Dendritic cell treated with granulocyte-macrophage colony-stimulating factor and Interleukin-4, amounts not matched to agents 40 ng/mL and 50 ng/mL, for 4 days (primary cell): ENCODE data around the gene ABCB1.
"Not testable (repeated sequence)": the region's sequence is repeated elsewhere in the genome, so short reads cannot be mapped to it uniquely, and the experiment has no call there.

Experiments used
- H3K27ac Mint-ChIP-seq: one replicate; pipeline ENCODE4 v1.8.0; 2022; ENCODE audit warnings: mild to moderate bottlenecking, mixed read lengths
- H3K27me3 Mint-ChIP-seq: one replicate; pipeline ENCODE4 v1.8.0; 2022; ENCODE audit warnings: mild to moderate bottlenecking, mixed read lengths
- H3K36me3 Mint-ChIP-seq: one replicate; pipeline ENCODE4 v1.8.0; 2022; ENCODE audit warnings: low read depth, mixed read lengths
- H3K4me1 Mint-ChIP-seq: one replicate; pipeline ENCODE4 v1.8.0; 2022; ENCODE audit warnings: low read depth, mixed read lengths
- H3K4me3 Mint-ChIP-seq: one replicate; pipeline ENCODE4 v1.8.0; 2022; ENCODE audit warnings: mild to moderate bottlenecking, moderate library complexity, mixed read lengths
- H3K9me3 Mint-ChIP-seq: one replicate; pipeline ENCODE4 v1.8.0; 2022; ENCODE audit warnings: mixed read lengths
- intact Hi-C: fragments of 100-400 bp; cut with micrococcal nuclease; formaldehyde crosslinking; loops from one replicate; pipeline ENCODE4 v1.15.0; 2022

Gene ABCB1

DNA sequence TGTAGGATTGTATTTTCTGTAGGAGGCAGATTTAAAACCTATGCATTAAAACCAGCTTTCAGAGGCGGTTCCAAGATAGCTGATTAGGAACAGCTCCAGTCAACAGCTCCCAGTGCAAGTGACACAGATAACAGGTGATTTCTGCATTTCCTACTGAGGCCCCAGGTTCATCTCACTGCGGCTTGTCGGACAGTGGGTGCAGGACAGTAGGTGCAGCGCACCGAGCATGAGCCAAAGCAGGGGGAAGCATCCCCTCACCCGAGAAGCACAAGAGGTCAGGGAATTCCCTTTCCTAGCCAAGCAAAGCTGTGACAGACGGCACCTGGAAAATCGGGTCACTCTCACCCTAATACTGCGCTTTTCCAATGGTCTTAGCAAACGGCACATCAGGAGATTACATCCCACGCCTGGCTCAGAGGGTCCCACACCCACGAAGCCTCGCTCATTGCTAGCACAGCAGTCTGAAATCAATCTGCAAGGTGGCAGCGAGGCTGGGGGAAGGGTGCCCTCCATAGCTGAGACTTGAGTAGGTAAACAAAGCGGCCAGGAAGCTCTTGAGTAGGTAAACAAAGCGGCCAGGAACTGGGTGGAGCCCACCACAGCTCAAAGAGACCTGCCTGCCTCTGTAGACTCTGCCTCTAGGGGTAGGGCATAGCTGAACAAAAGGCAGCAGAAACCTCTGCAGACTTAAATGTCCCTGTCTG is 135.7 kb downstream of the ABCB1 start:
- intact Hi-C loops, H3K36me3 Mint-ChIP-seq, H3K27ac Mint-ChIP-seq, H3K9me3 Mint-ChIP-seq, H3K4me3 Mint-ChIP-seq, H3K27me3 Mint-ChIP-seq: not testable (repeated sequence)
- H3K4me1 Mint-ChIP-seq, result peaks cover 11% of the 10 kb centered on the region

DNA sequence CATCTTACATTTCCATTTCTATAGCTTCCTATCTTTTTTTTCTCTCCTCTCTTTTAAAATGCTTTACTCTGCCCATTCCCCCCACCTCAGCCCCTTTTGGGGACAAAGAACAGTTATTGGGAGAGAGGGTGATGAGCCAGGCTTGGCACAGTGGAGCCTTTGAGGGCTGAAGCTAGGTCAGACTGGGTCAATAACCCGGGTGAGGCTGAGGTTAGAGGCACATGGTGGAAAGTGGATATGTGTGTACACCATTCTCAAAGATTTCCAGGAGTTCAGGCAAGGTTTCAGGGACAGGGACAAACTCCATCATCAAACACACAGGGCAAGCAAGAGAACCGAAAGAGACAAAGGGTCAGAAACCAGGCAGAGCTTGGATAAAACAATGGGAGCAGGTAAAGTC is 136.7 kb downstream of the ABCB1 start:
- H3K9me3 Mint-ChIP-seq, result no peaks in the 10 kb centered on the region
- H3K4me1 Mint-ChIP-seq, result peaks cover 11% of the 10 kb centered on the region
- H3K4me3 Mint-ChIP-seq, result no peak overlapping the region
- no peak overlapping the region for H3K27ac Mint-ChIP-seq
- H3K27me3 Mint-ChIP-seq, result peaks cover 1% of the 10 kb centered on the region
- H3K36me3 Mint-ChIP-seq, result no peaks in the 10 kb centered on the region
- intact Hi-C loops, result no loop called here

DNA sequence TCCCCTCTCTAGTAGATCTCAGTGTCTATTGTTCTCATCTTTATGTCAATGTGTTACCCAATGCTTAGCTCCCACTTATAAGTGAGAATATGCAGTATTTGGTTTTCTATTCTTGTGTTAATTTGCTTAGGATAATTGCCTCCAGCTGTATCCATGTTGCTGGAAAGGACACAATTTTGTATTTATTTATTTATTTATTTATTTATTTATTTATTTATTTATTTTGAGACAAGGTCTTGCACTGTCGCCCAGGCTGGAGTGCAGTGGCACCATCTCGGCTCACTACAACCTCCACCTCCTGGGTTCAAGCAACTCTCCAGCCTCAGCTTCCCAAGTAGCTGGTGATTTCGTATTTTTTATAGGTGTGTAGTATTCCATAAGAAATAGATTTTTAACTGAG is 140.2 kb downstream of the ABCB1 start:
- H3K9me3 Mint-ChIP-seq, H3K27ac Mint-ChIP-seq, intact Hi-C loops, H3K4me1 Mint-ChIP-seq, H3K27me3 Mint-ChIP-seq, H3K36me3 Mint-ChIP-seq, H3K4me3 Mint-ChIP-seq: not testable (repeated sequence)

DNA sequence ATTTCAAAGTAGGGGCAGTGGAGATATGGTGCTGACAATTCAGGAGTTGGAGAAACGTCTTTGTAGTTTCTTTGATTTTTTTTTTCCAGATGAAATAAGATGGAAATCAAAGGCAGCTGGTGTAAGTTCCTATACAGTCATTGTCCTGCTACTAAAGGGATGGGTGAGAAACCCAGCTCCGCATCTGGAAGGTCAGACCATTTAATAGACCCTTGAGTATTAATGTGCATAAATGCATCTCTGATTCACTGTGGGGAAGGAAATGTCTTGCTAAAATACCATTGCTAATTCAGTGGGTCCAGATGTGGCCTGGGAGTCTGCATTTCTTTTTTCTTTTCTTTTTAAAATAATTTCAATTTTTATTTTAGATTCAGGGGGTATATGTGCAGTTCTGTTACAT is 140.7 kb downstream of the ABCB1 start:
- Mint-ChIP-seq H3K9me3 (no peaks in the 10 kb centered on the region), H3K27ac (no peak overlapping the region), H3K4me3 (no peak overlapping the region), H3K36me3 (no peaks in the 10 kb centered on the region), H3K4me1 (no peaks in the 10 kb centered on the region), H3K27me3 (no peaks in the 10 kb centered on the region)
- intact Hi-C loops, result no loop called here

DNA sequence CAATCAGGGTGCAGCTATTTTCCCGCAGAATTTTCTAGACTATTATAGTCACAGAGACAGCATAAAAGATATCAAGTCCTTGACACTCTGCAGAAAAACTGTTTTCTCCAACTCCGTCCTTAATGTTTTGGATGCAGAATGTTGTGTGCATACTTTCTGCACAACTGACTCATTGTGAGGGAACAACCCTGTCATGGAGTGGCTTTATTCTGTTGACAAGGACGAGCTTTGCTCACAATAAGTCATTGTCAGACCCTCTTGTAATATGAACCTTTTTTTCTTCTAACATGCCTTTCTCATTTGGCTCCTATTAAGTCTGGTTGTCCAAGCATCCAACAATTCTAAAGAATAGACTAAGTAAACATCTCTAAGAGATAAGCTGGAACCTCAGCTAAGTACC is 142.5 kb downstream of the ABCB1 start:
- Mint-ChIP-seq H3K4me3 (no peak overlapping the region), H3K36me3 (no peaks in the 10 kb centered on the region), H3K9me3 (no peaks in the 10 kb centered on the region), H3K27ac (no peak overlapping the region), H3K27me3 (no peaks in the 10 kb centered on the region), H3K4me1 (no peaks in the 10 kb centered on the region)
- intact Hi-C loops, result no loop called here

DNA sequence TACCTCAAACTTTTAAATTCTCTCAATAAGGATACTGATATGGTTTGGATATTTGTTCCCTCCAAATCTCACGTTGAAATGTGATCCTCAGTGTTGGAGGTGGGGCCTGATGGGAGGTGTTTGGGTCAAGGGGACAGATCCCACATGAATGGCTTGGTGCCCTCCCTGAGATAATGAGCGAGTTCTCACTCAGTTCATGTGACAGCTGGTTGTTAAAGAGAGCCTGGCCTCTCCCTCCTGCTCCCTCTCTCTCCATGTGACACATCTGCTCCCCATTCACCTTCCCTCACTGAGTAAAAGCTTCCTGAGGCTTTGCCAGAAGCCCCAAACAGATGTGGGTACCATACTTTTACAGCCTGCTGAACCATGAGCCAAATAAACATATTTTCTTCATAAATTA is 144.4 kb downstream of the ABCB1 start:
- intact Hi-C loops, result no loop called here
- Mint-ChIP-seq H3K36me3 (no peaks in the 10 kb centered on the region), H3K27ac (no peak overlapping the region), H3K9me3 (no peaks in the 10 kb centered on the region), H3K4me1 (no peaks in the 10 kb centered on the region), H3K4me3 (no peak overlapping the region), H3K27me3 (no peaks in the 10 kb centered on the region)
